DND-41 (cell line): ENCODE measurements around the gene CPNE9.

ENCODE experiments used
- ATAC-seq: fragments of 200-7000 bp; cut with Tn5 transposase; 3 replicates; pipeline ENCODE4 v1.9.1; 2021; ENCODE audit warnings: low read depth; ENCODE audit not compliant: insufficient read depth
- DNase-seq: peaks from one replicate; pipeline ENCODE4 v3.0.0-alpha.2; 2020
- H2AFZ ChIP-seq: 2 replicates; pipeline ENCODE4 v1.6.0; 2012; ENCODE audit warnings: low read depth, low read length
- H3K27ac ChIP-seq: 2 replicates; pipeline ENCODE4 v1.5.1; 2012; ENCODE audit warnings: low read length, inconsistent platforms
- H3K27me3 ChIP-seq: fragments of 200-600 bp; sonication (generic); 2 replicates; pipeline ENCODE4 v1.6.0; 2012; ENCODE audit warnings: low read length, mild to moderate bottlenecking, inconsistent platforms; ENCODE audit not compliant: insufficient read depth, poor library complexity
- H3K36me3 ChIP-seq: 2 replicates; pipeline ENCODE4 v1.5.1; 2012; ENCODE audit warnings: low read length, inconsistent platforms; ENCODE audit not compliant: insufficient read depth
- H3K4me1 ChIP-seq: 2 replicates; pipeline ENCODE4 v1.5.1; 2012; ENCODE audit warnings: mild to moderate bottlenecking, low read length; ENCODE audit not compliant: insufficient read depth
- H3K4me2 ChIP-seq: 2 replicates; pipeline ENCODE4 v1.6.0; 2012; ENCODE audit warnings: mild to moderate bottlenecking, moderate library complexity, low read length, inconsistent platforms; ENCODE audit not compliant: insufficient read depth
- H3K4me3 ChIP-seq, 2 experiments: fragments of 200-600 bp in 1 of 2; shearing (Covaris generic) in 1 of 2; 2 replicates each; pipeline ENCODE4 v1.5.1; 2012 to 2016; ENCODE audit warnings: inconsistent platforms in 2 of 2, low read length in 2 of 2, mild to moderate bottlenecking in 2 of 2, low read depth in 1 of 2, moderate library complexity in 1 of 2
- H3K79me2 ChIP-seq: 2 replicates; pipeline ENCODE4 v1.6.0; 2012; ENCODE audit warnings: low read length, inconsistent platforms; ENCODE audit not compliant: insufficient read depth
- H3K9ac ChIP-seq: 2 replicates; pipeline ENCODE4 v1.6.0; 2012; ENCODE audit warnings: low read depth, mild to moderate bottlenecking, inconsistent platforms, low read length, moderate library complexity
- H3K9me3 ChIP-seq: 2 replicates; pipeline ENCODE4 v1.5.1; 2012; ENCODE audit warnings: low read length, moderate library complexity, mild to moderate bottlenecking, inconsistent platforms; ENCODE audit not compliant: insufficient read depth, severe bottlenecking
- H4K20me1 ChIP-seq: 2 replicates; pipeline ENCODE4 v1.6.0; 2012; ENCODE audit warnings: low read length; ENCODE audit not compliant: insufficient read depth
- EZH2 ChIP-seq: IDR thresholded peaks from 3 replicates; pipeline ENCODE4 v1.6.1; 2012; ENCODE audit warnings: borderline replicate concordance, low read depth, mild to moderate bottlenecking, moderate library complexity, low read length, inconsistent platforms; ENCODE audit not compliant: severe bottlenecking
- TF ChIP-seq, protein P1 (sequence below): IDR thresholded peaks from 2 replicates; pipeline ENCODE4 v1.5.1; 2012; ENCODE audit warnings: borderline replicate concordance, low read length, moderate library complexity, mild to moderate bottlenecking; ENCODE audit not compliant: poor library complexity, severe bottlenecking; ENCODE audit errors: extremely low read depth

The CPNE9 gene

DNA sequence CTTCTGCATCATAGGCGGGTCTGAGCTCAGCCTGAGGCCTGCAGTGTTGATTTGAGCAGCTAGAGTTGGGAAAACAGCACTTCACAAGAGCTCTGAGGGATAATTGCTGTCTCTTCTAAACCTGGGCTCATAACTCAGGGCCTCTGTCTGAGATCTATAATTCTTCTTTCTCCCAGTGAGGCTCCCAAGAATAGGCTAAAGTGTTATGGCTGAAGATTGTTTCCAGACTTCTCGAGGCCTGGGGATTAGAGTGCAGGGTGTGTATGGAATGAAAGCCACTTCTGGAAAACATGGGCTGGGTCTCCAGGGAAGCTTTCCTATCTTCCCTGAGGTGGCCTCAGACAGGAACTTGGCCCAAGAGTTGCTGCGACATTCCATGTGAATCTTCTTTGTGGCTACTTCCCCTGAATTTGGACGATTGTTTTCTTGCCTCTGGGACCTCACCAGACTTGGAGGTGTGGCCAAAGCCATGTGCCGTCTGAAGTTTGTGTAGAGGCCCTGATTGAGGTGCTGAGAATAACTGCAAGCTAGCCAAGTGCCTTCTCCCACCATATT is 27.8 kb upstream of the CPNE9 start:
- no peak overlapping the region for H3K9ac ChIP-seq
- ATAC-seq (no peak), DNase-seq (no peak)
- H3K4me3 ChIP-seq = no peak overlapping the region
- no peak overlapping the region for H3K4me2 ChIP-seq
- no peak for TF ChIP-seq EZH2
- TF ChIP-seq, protein P1, sequence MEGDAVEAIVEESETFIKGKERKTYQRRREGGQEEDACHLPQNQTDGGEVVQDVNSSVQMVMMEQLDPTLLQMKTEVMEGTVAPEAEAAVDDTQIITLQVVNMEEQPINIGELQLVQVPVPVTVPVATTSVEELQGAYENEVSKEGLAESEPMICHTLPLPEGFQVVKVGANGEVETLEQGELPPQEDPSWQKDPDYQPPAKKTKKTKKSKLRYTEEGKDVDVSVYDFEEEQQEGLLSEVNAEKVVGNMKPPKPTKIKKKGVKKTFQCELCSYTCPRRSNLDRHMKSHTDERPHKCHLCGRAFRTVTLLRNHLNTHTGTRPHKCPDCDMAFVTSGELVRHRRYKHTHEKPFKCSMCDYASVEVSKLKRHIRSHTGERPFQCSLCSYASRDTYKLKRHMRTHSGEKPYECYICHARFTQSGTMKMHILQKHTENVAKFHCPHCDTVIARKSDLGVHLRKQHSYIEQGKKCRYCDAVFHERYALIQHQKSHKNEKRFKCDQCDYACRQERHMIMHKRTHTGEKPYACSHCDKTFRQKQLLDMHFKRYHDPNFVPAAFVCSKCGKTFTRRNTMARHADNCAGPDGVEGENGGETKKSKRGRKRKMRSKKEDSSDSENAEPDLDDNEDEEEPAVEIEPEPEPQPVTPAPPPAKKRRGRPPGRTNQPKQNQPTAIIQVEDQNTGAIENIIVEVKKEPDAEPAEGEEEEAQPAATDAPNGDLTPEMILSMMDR = no peak
- H3K27me3 ChIP-seq = no peaks in the 10 kb centered on the region
- H3K79me2 ChIP-seq = no peaks in the 10 kb centered on the region
- H3K9me3 ChIP-seq = no peaks in the 10 kb centered on the region
- no peak overlapping the region for H3K27ac ChIP-seq
- no peaks in the 10 kb centered on the region for H3K4me1 ChIP-seq
- no peaks in the 10 kb centered on the region for H4K20me1 ChIP-seq
- no peak overlapping the region for H2AFZ ChIP-seq
- peaks cover 87% of the 10 kb centered on the region for H3K36me3 ChIP-seq

DNA sequence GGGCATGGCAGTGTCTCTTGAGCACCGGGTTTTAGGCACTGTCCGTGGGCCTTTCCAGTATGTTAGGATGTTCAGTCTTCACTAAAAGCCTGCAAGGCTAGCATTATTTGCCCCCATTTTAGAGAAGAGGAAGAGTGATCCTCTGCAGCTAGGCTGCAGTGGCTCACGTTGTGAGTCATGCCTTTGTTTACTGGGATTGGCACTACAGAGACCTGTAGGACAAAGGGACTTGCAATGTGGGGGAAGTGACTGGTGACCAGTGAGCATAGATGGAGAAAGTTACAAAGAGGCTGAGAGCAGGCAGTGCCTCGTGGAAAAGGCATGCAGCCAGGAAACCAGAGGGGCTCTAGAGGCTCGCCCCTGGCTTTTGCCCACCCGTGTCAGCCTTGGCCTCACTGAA is 26.8 kb upstream of the CPNE9 start:
- H3K79me2 ChIP-seq = no peaks in the 10 kb centered on the region
- TF ChIP-seq, protein P1 = no peak
- no peak for TF ChIP-seq EZH2
- ATAC-seq (no peak), DNase-seq (no peak)
- no peaks in the 10 kb centered on the region for H3K27me3 ChIP-seq
- H3K4me3 ChIP-seq = no peak overlapping the region
- H3K4me1 ChIP-seq = no peaks in the 10 kb centered on the region
- no peak overlapping the region for H2AFZ ChIP-seq
- H4K20me1 ChIP-seq = no peaks in the 10 kb centered on the region
- H3K9ac ChIP-seq = no peak overlapping the region
- H3K27ac ChIP-seq = no peak overlapping the region
- H3K9me3 ChIP-seq = no peaks in the 10 kb centered on the region
- H3K36me3 ChIP-seq = peaks cover 91% of the 10 kb centered on the region
- no peak overlapping the region for H3K4me2 ChIP-seq

DNA sequence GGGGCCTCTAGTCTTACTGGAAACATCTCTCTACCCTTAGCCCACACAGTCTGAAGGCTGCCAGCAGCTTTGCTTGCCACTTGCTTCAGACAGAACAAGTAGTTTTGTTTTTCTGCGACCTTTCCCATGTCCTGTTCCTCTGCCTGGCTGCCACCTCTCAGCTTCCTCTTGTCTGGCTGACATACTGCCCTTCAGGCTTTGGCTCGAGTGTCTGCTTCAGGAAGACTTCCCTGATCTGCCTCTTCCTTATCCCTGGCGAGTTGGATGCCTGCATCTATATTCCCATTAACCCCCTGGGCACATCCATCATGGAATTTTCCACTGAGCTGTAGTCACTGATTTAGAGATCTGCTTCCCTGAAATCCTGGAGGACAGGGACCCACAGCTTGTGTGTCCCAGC is 25.1 kb upstream of the CPNE9 start:
- Histone ChIP-seq H3K27ac (no peak overlapping the region), H3K9me3 (no peaks in the 10 kb centered on the region), H3K4me2 (no peak overlapping the region), H3K4me1 (no peaks in the 10 kb centered on the region), H4K20me1 (no peaks in the 10 kb centered on the region), H3K27me3 (no peaks in the 10 kb centered on the region), H3K9ac (no peak overlapping the region), H3K79me2 (no peaks in the 10 kb centered on the region), H3K36me3 (peaks cover 89% of the 10 kb centered on the region), H2AFZ (no peak overlapping the region), H3K4me3 (no peak overlapping the region)
- DNase-seq = no peak
- no peak for ATAC-seq
- TF ChIP-seq, protein P1 = no peak
- no peak for TF ChIP-seq EZH2
